ENCODE data around the gene DYNLT1. TPM values are rescaled to one million over a fixed set of nuclear protein-coding genes. Genes with fewer than 3 reads are reported as not detected.

DYNLT1 gene
- total RNA-seq, 1 experiment from 2014 or later, result 105 TPM

GRCh38 chr6:158665332-158665731 lies 20.8 kb upstream of the DYNLT1 start:
- Histone ChIP-seq H3K9me2 (ENCODE audit: insufficient read depth) (no peaks in the 10 kb centered on the region), H2AFZ (no peak overlapping the region), H3K4me3 (no peak overlapping the region), H3K27me3 (ENCODE audit: insufficient read depth, low read depth) (no peaks in the 10 kb centered on the region), H3K79me2 (ENCODE audit: low read depth) (no peaks in the 10 kb centered on the region; the same call in 1 of the 2 replicates), H3K4me2 (peak overlapping the region; percentile 86; the same call in 1 of the 2 replicates), H3F3A (ENCODE audit: insufficient read depth, low read depth) (peaks cover 45% of the 10 kb centered on the region), H3K36me3 (ENCODE audit: low read depth) (0 out of 2 replicates have a peak, but pooled peaks cover 6% of the 10 kb centered on the region), H3K27ac (peak overlapping the region; percentile 98), H3K4me1 (replicated peaks; ENCODE audit: insufficient read depth) (peaks cover 90% of the 10 kb centered on the region), H3K9me3 (ENCODE audit: insufficient read depth, low read depth) (no peaks in the 10 kb centered on the region), H4K20me1 (ENCODE audit: insufficient read depth) (no peaks in the 10 kb centered on the region)
- DNase-seq, result no peak
- BruUV-seq (replicated peaks), result no TSS peak
- intact Hi-C loops (cut with micrococcal nuclease; ENCODE audit: unreplicated experiment), result no loop called here
- no peak for TF ChIP-seq CTCF (conservative IDR thresholded peaks at IDR 0.05)
- no peak for TF ChIP-seq EZH2 (IDR thresholded peaks at IDR 0.05; ENCODE audit: low read depth)
- POLR2A ChIA-PET (ENCODE audit: unreplicated experiment), result no interaction called here
- CTCF ChIA-PET, result no interaction called here

DNA sequence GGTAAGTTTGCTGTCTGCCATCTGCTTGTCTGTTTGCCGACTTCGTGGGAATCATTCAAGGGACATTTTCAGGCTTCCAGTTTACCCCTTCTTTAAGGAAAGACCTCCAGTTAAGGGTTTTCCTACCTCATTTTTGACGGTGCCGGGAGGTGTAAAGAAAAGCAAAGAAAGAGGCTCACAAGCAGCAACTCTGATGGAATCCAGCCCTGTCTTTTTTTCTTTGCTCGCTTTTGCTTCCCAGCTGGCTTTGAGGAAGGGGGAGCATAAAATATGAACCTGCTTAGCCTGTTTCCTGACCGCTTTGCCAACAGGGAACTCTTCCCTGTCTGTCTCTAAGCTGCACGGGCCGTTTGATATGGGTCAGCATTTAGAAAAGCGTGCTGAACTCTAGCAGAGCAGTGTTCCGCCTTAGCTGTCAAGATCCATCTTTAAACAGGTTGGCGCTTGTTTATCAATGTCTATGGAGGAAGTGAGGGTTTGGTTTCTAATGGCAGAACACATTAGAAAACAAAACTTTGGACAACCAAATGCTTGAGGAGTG lies 19.2 kb upstream of the DYNLT1 start:
- H2AFZ ChIP-seq, result no peak overlapping the region
- no peak overlapping the region for H3K4me3 ChIP-seq
- no peak for TF ChIP-seq CTCF (conservative IDR thresholded peaks at IDR 0.05)
- no peak for TF ChIP-seq EZH2 (IDR thresholded peaks at IDR 0.05; ENCODE audit: low read depth)

GRCh38 chr6:158662954-158663624 lies 18.5 kb upstream of the DYNLT1 start:
- TF ChIP-seq CTCF (conservative IDR thresholded peaks at IDR 0.05), result no peak
- no peak for TF ChIP-seq EZH2 (IDR thresholded peaks at IDR 0.05; ENCODE audit: low read depth)
- Histone ChIP-seq H3K27me3 (ENCODE audit: insufficient read depth, low read depth) (no peaks in the 10 kb centered on the region), H2AFZ (no peak overlapping the region), H3K9me3 (ENCODE audit: insufficient read depth, low read depth) (no peaks in the 10 kb centered on the region), H3K4me2 (peak overlapping the region; percentile 5; the same call in 1 of the 2 replicates), H3K4me1 (replicated peaks; ENCODE audit: insufficient read depth) (peaks cover 79% of the 10 kb centered on the region), H3K4me3 (no peak overlapping the region), H3K79me2 (ENCODE audit: low read depth) (peaks cover 5% of the 10 kb centered on the region), H3K27ac (no peak overlapping the region), H3K9me2 (ENCODE audit: insufficient read depth) (no peaks in the 10 kb centered on the region), H3F3A (ENCODE audit: insufficient read depth, low read depth) (peaks cover 40% of the 10 kb centered on the region), H4K20me1 (ENCODE audit: insufficient read depth) (no peaks in the 10 kb centered on the region), H3K36me3 (ENCODE audit: low read depth) (0 out of 2 replicates have a peak, but pooled peaks cover 6% of the 10 kb centered on the region)
- intact Hi-C loops (cut with micrococcal nuclease; ENCODE audit: unreplicated experiment), result no loop called here
- ChIA-PET CTCF (no interaction called here), POLR2A (ENCODE audit: unreplicated experiment) (no interaction called here)
- no peak for DNase-seq
- BruUV-seq (replicated peaks), result no TSS peak

More for the DNA sequence above, 19.2 kb upstream of the DYNLT1 start:
- DNase-seq, result peak in 1 of 2 experiments; percentile 71
- peaks cover 46% of the 10 kb centered on the region for H3F3A ChIP-seq (ENCODE audit: insufficient read depth, low read depth)
- no peaks in the 10 kb centered on the region for H3K9me3 ChIP-seq (ENCODE audit: insufficient read depth, low read depth)
- peaks cover 5% of the 10 kb centered on the region for H3K79me2 ChIP-seq (ENCODE audit: low read depth)
- peaks cover 83% of the 10 kb centered on the region for H3K4me1 ChIP-seq (replicated peaks; ENCODE audit: insufficient read depth)
- CTCF ChIA-PET, result no interaction called here
- 0 out of 2 replicates have a peak, but pooled peaks cover 6% of the 10 kb centered on the region for H3K36me3 ChIP-seq (ENCODE audit: low read depth)
- BruUV-seq (replicated peaks), result no TSS peak
- H3K27me3 ChIP-seq (ENCODE audit: insufficient read depth, low read depth), result no peaks in the 10 kb centered on the region
- intact Hi-C loops (cut with micrococcal nuclease; ENCODE audit: unreplicated experiment), result no loop called here
- 0 out of 2 replicates have a peak overlapping the region, but pooled peaks have one; percentile 11 for H3K27ac ChIP-seq
- H3K9me2 ChIP-seq (ENCODE audit: insufficient read depth), result no peaks in the 10 kb centered on the region
- H4K20me1 ChIP-seq (ENCODE audit: insufficient read depth), result no peaks in the 10 kb centered on the region
- POLR2A ChIA-PET (ENCODE audit: unreplicated experiment), result no interaction called here
- peak overlapping the region; percentile 5; the same call in 1 of the 2 replicates for H3K4me2 ChIP-seq

All from PC-9 (cell line).